Transverse colon (tissue), 3 donors: Measurements from ENCODE around the gene PCDHB16.

Experiments used
- EP300 ChIP-seq: sonication (generic); formaldehyde crosslinking; IDR thresholded peaks from one replicate; pipeline ENCODE4 v1.6.1; 2017; ENCODE audit warnings: antibody characterized with exemption, low read depth
- POLR2A ChIP-seq: fragments of 450-650 bp; IDR thresholded peaks from one replicate; pipeline ENCODE4 v1.6.1; 2016; ENCODE audit warnings: antibody characterized with exemption, mild to moderate bottlenecking, moderate library complexity
- TF ChIP-seq, protein P1 (sequence below), 5 experiments: fragments of 200-600 bp in 3 of 5; fragments of 450-650 bp in 2 of 5; sonication (generic) in 3 of 5; IDR thresholded peaks; 1 replicate in 2 of 5; 2 replicates in 3 of 5; pipeline ENCODE4 v1.5.1; 2016 to 2017; ENCODE audit warnings: antibody characterized with exemption in 5 of 5, inconsistent platforms in 3 of 5, mild to moderate bottlenecking in 2 of 5, moderate library complexity in 1 of 5

DNA sequence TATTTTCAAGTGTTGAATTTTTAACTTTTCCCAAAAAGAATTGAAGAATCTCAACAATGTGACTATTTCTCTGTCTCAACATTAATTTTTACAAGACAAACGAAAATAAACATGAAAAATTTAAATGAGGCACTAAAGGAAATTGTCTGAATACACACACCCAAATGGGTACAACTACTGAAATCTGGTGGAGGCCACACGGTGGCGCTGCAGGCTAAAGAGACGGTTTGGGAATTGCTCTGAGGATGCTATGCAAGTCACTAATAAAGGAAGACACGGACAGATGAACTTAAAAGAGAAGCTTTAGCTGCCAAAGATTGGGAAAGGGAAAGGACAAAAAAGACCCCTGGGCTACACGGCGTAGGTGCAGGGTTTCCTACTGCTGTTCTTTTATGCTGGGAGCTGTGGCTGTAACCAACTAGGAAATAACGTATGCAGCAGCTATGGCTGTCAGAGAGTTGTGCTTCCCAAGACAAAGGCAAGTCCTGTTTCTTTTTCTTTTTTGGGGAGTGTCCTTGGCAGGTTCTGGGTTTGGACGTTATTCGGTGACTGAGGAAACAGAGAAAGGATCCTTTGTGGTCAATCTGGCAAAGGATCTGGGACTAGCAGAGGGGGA is 10.0 kb downstream of the PCDHB16 start, which contains the start of gene PCDHB10:
- TF ChIP-seq, protein P1, sequence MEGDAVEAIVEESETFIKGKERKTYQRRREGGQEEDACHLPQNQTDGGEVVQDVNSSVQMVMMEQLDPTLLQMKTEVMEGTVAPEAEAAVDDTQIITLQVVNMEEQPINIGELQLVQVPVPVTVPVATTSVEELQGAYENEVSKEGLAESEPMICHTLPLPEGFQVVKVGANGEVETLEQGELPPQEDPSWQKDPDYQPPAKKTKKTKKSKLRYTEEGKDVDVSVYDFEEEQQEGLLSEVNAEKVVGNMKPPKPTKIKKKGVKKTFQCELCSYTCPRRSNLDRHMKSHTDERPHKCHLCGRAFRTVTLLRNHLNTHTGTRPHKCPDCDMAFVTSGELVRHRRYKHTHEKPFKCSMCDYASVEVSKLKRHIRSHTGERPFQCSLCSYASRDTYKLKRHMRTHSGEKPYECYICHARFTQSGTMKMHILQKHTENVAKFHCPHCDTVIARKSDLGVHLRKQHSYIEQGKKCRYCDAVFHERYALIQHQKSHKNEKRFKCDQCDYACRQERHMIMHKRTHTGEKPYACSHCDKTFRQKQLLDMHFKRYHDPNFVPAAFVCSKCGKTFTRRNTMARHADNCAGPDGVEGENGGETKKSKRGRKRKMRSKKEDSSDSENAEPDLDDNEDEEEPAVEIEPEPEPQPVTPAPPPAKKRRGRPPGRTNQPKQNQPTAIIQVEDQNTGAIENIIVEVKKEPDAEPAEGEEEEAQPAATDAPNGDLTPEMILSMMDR (IDR thresholded peaks at IDR 0.05) = peak in 3 of 5 experiments; percentile 14 to 32 (median 31)
- TF ChIP-seq EP300 (no peak), POLR2A (no peak)
